ENCODE data around the gene CMTM1.

- TF ChIP-seq TAF1 (IDR thresholded peaks at IDR 0.05; ENCODE audit: low read depth, low read length), result no peak
- no peak for TF ChIP-seq POLR2A (IDR thresholded peaks at IDR 0.05; ENCODE audit: low read depth, low read length)
Observed at GRCh38 chr16:66534376-66534799, 31.9 kb upstream of the CMTM1 start.
